H1 (cell line): Measurements from ENCODE around the gene KDR. TPM values are rescaled to one million over a fixed set of nuclear protein-coding genes. Genes with fewer than 3 reads are reported as not detected.

Experiments used
- CTCF ChIA-PET: fragments of 300-600 bp; sonication (Branson Sonifier 250); formaldehyde crosslinking; loops from one replicate; lab custom pipeline; 2021; ENCODE audit not compliant: partially characterized antibody; lab: Charles Lee
- POLR2A ChIA-PET: fragments of 300-600 bp; sonication (Branson Sonifier 250); formaldehyde crosslinking; loops from one replicate; lab custom pipeline; 2021; ENCODE audit warnings: inconsistent platforms; ENCODE audit not compliant: partially characterized antibody; lab: Charles Lee
- DNase-seq, 2 experiments: peaks; one replicate each; pipeline versions ENCODE4 v3.0.0 to v3.0.0-alpha.2; 2010 to 2022; ENCODE audit warnings: low spot score in 2 of 2, low read depth in 1 of 2, mixed read lengths in 1 of 2
- FAIRE-seq: peaks from 2 replicates; lab custom pipeline; 2011; peaks lifted over from hg19 to GRCh38; lab: Jason Lieb, UNC
- H2AFZ ChIP-seq: 2 replicates; pipeline ENCODE4 v1.8.1; 2012; ENCODE audit warnings: low read length, inconsistent platforms
- H2AK5ac ChIP-seq: 2 replicates; pipeline ENCODE4 v1.6.1; 2013; ENCODE audit warnings: low read depth, low read length
- H2BK120ac ChIP-seq: replicated peaks from 2 replicates; pipeline ENCODE3; 2013; ENCODE audit warnings: low read depth, low read length, inconsistent platforms
- H2BK12ac ChIP-seq: 2 replicates; pipeline ENCODE4 v1.6.1; 2013; ENCODE audit warnings: low read depth, low read length
- H2BK15ac ChIP-seq: 2 replicates; pipeline ENCODE4 v1.6.1; 2013; ENCODE audit warnings: low read length
- H2BK20ac ChIP-seq: 2 replicates; pipeline ENCODE4 v1.6.1; 2013; ENCODE audit warnings: low read length
- H2BK5ac ChIP-seq: 2 replicates; pipeline ENCODE4 v1.6.1; 2013; ENCODE audit warnings: low read depth, low read length
- H3K14ac ChIP-seq: 2 replicates; pipeline ENCODE4 v1.6.1; 2013; ENCODE audit warnings: inconsistent platforms; ENCODE audit not compliant: insufficient read length
- H3K18ac ChIP-seq: 2 replicates; pipeline ENCODE4 v1.6.1; 2013; ENCODE audit warnings: low read length; ENCODE audit errors: extremely low read depth
- H3K23ac ChIP-seq: 2 replicates; pipeline ENCODE4 v1.6.1; 2013; ENCODE audit warnings: inconsistent platforms; ENCODE audit not compliant: insufficient read length
- H3K23me2 ChIP-seq: 2 replicates; pipeline ENCODE4 v1.6.1; 2013; ENCODE audit warnings: low read depth, low read length
- H3K27ac ChIP-seq: 2 replicates; pipeline ENCODE4 v1.6.1; 2011; ENCODE audit warnings: low read depth, low read length, inconsistent platforms
- H3K27me3 ChIP-seq, 4 experiments: replicated peaks in 1 of 4; 1 replicate in 1 of 4; 2 replicates in 3 of 4; pipeline versions ENCODE4 v1.6.1 to v1.8.1; 2011 to 2013; ENCODE audit warnings: low read length in 3 of 4, mild to moderate bottlenecking in 3 of 4, inconsistent platforms in 2 of 4, mixed read lengths in 2 of 4, moderate library complexity in 1 of 4; ENCODE audit not compliant: control insufficient read depth in 3 of 4, insufficient read depth in 3 of 4; ENCODE audit errors: extremely low read depth in 1 of 4
- H3K36me3 ChIP-seq, 4 experiments: 2 replicates each; pipeline versions ENCODE4 v1.6.1 to v1.8.1; 2011 to 2013; ENCODE audit warnings: mild to moderate bottlenecking in 4 of 4, low read length in 3 of 4, moderate library complexity in 2 of 4, control low read depth in 1 of 4, inconsistent platforms in 1 of 4; ENCODE audit not compliant: insufficient read depth in 4 of 4, control insufficient read depth in 2 of 4
- H3K4ac ChIP-seq: replicated peaks from 2 replicates; pipeline ENCODE3; 2013; ENCODE audit warnings: low read length, low read depth, mixed read lengths, inconsistent platforms; ENCODE audit not compliant: insufficient read length
- H3K4me1 ChIP-seq, 4 experiments: replicated peaks in 1 of 4; 1 replicate in 1 of 4; 2 replicates in 3 of 4; pipeline versions ENCODE4 v1.6.1 to v1.8.1; 2011 to 2013; ENCODE audit warnings: low read length in 3 of 4, inconsistent platforms in 2 of 4, mixed read lengths in 1 of 4; ENCODE audit not compliant: insufficient read depth in 4 of 4, control insufficient read depth in 3 of 4
- H3K4me2 ChIP-seq, 2 experiments: 2 replicates each; pipeline versions ENCODE4 v1.6.1 to v1.8.1; 2011 to 2013; ENCODE audit warnings: low read depth in 2 of 2, low read length in 2 of 2, control low read depth in 1 of 2, inconsistent platforms in 1 of 2, mild to moderate bottlenecking in 1 of 2; ENCODE audit not compliant: insufficient read depth in 1 of 2
- H3K4me3 ChIP-seq, 4 experiments: fragments of 200-600, 300-600 bp in 1 of 4; sonication (generic), shearing (Covaris generic), sonication (Bioruptor Twin) in 1 of 4; 2 replicates each; pipeline versions ENCODE4 v1.5.1 to v1.8.1; 2011 to 2016; ENCODE audit warnings: low read length in 4 of 4, low read depth in 3 of 4, control low read depth in 2 of 4, inconsistent platforms in 2 of 4, mild to moderate bottlenecking in 2 of 4, mixed read lengths in 1 of 4, moderate library complexity in 1 of 4; ENCODE audit not compliant: insufficient read depth in 2 of 4; ENCODE audit errors: extremely low read depth in 1 of 4
- H3K56ac ChIP-seq: replicated peaks from 2 replicates; pipeline ENCODE3; 2013; ENCODE audit warnings: low read depth, mild to moderate bottlenecking, mixed read lengths, low read length, inconsistent platforms; ENCODE audit not compliant: insufficient read length
- H3K79me1 ChIP-seq: 2 replicates; pipeline ENCODE4 v1.6.1; 2013; ENCODE audit warnings: low read depth, low read length, control low read depth
- H3K79me2 ChIP-seq, 2 experiments: 2 replicates each; pipeline versions ENCODE4 v1.6.1 to v1.8.1; 2012 to 2013; ENCODE audit warnings: low read length in 2 of 2, mild to moderate bottlenecking in 2 of 2, inconsistent platforms in 1 of 2; ENCODE audit not compliant: insufficient read depth in 2 of 2, control insufficient read depth in 1 of 2
- H3K9ac ChIP-seq, 4 experiments: replicated peaks in 1 of 4; 1 replicate in 1 of 4; 2 replicates in 3 of 4; pipeline versions ENCODE4 v1.6.1 to v1.8.1; 2011 to 2013; ENCODE audit warnings: low read depth in 3 of 4, low read length in 3 of 4, control low read depth in 2 of 4, mild to moderate bottlenecking in 2 of 4, moderate library complexity in 2 of 4, inconsistent platforms in 1 of 4; ENCODE audit errors: extremely low read depth in 1 of 4
- H3K9me3 ChIP-seq, 2 experiments: 2 replicates each; pipeline versions ENCODE4 v1.6.1 to v1.8.1; 2012 to 2013; ENCODE audit warnings: mild to moderate bottlenecking in 2 of 2, moderate library complexity in 2 of 2, control low read depth in 1 of 2, inconsistent platforms in 1 of 2, low read depth in 1 of 2, low read length in 1 of 2, mixed read lengths in 1 of 2; ENCODE audit not compliant: insufficient read depth in 2 of 2
- H4K20me1 ChIP-seq, 2 experiments: replicated peaks in 1 of 2; 2 replicates each; pipeline versions ENCODE3 to v1.8.1; 2011 to 2013; ENCODE audit warnings: inconsistent platforms in 2 of 2, low read length in 2 of 2, mild to moderate bottlenecking in 1 of 2; ENCODE audit not compliant: insufficient read depth in 2 of 2, control insufficient read depth in 1 of 2
- H4K5ac ChIP-seq: 2 replicates; pipeline ENCODE4 v1.6.1; 2013; ENCODE audit warnings: low read length, low read depth, mixed read lengths, inconsistent platforms; ENCODE audit not compliant: insufficient read length
- H4K8ac ChIP-seq: 2 replicates; pipeline ENCODE4 v1.8.0; 2013; ENCODE audit warnings: mild to moderate bottlenecking, moderate library complexity, low read length, inconsistent platforms; ENCODE audit not compliant: insufficient read depth; ENCODE audit errors: extremely low read depth
- H4K91ac ChIP-seq: replicated peaks from 2 replicates; pipeline ENCODE3; 2013; ENCODE audit warnings: low read length, mixed read lengths, inconsistent platforms; ENCODE audit not compliant: insufficient read length
- CEBPB ChIP-seq: IDR thresholded peaks from 2 replicates; pipeline ENCODE4 v1.6.1; 2012; ENCODE audit warnings: low read depth, low read length
- EGR1 ChIP-seq: IDR thresholded peaks from 2 replicates; pipeline ENCODE4 v1.6.1; 2011; ENCODE audit warnings: low read depth, low read length, borderline replicate concordance
- GABPA ChIP-seq: IDR thresholded peaks from 2 replicates; pipeline ENCODE4 v1.6.1; 2011; ENCODE audit warnings: mild to moderate bottlenecking, low read length, moderate library complexity, borderline replicate concordance; ENCODE audit not compliant: insufficient read depth
- GTF2F1 ChIP-seq: IDR thresholded peaks from 2 replicates; pipeline ENCODE4 v1.6.1; 2012; ENCODE audit warnings: low read depth, low read length, improper control_type of control experiment, borderline replicate concordance
- RXRA ChIP-seq: IDR thresholded peaks from 2 replicates; pipeline ENCODE4 v1.6.1; 2011; ENCODE audit warnings: low read depth, mild to moderate bottlenecking, low read length, moderate library complexity; ENCODE audit not compliant: insufficient read depth
- WGBS, 2 experiments: shearing (Covaris generic) in 1 of 2; methylation state at CpG; one replicate each; pipeline versions ENCODE4 v1.1.6 to v1.1.7; 2013 to 2015; ENCODE audit warnings: low lambda C conversion rate in 2 of 2, mixed read lengths in 2 of 2, inconsistent platforms in 1 of 2, low coverage in 1 of 2, missing lambda C conversion rate in 1 of 2; ENCODE audit not compliant: insufficient replicate concordance in 2 of 2, insufficient coverage in 1 of 2, insufficient read length in 1 of 2; ENCODE audit errors: extremely low coverage in 1 of 2, missing lambda C conversion rate in 1 of 2; 5-methylcytosine and 5-hydroxymethylcytosine counted together
- polyA plus RNA-seq, 7 experiments: library from polyadenylated mRNA; depleted of rRNA in 3 of 7; stranded (reverse) in 5 of 7; unstranded in 2 of 7; fragments of >200 nt in 5 of 7; fragments of 200-250 nt in 2 of 7; gene quantifications; 1 replicate in 5 of 7; 2 replicates in 1 of 7; 4 replicates in 1 of 7; pipeline versions ENCODE4 v1.2.1 to v1.2.3, GENCODE V29; 2011 to 2013; ENCODE audit warnings: missing spikeins in 2 of 7, mixed read lengths in 2 of 7
- total RNA-seq: library from RNA; stranded (reverse); fragmentation: NEBNext Ultra II Directional; extraction: Animal tissue kit (Norgen Biotek cat#: 25700); gene quantifications from 2 replicates; pipeline ENCODE4 v1.2.1, GENCODE V29; 2021

The KDR gene
- total and polyA plus RNA-seq, 2 of the 8 experiments (the other 6 are each of a cell fraction or from before 2014, with no cell fraction given) = 69.3 to 106 TPM

- WGBS, 2 experiments = 85% methylated on average over 4 of the region's 4 CpGs; no CpG with 5 or more reads in 1 of the 2 experiments
- Histone ChIP-seq H2AK5ac (no peak overlapping the region; the same call in 1 of the 2 replicates), H2BK15ac (no peak overlapping the region), H3K79me1 (no peaks in the 10 kb centered on the region), H3K79me2 (no peaks in the 10 kb centered on the region), H2BK5ac (no peak overlapping the region), H2BK120ac (no peak overlapping the region), H3K4me3 (no peak overlapping the region), H3K18ac (no peak overlapping the region), H3K36me3 (no peaks in the 10 kb centered on the region), H3K9ac (no peak overlapping the region), H3K14ac (no peak overlapping the region), H4K91ac (no peak overlapping the region), H2AFZ (no peak overlapping the region), H3K23me2 (no peaks in the 10 kb centered on the region), H4K20me1 (no peaks in the 10 kb centered on the region), H3K4me2 (no peak overlapping the region), H4K8ac (no peak overlapping the region), H2BK12ac (peak overlapping the region; percentile 6; the same call in 1 of the 2 replicates), H3K4ac (no peak overlapping the region), H3K23ac (no peak overlapping the region), H3K56ac (no peak overlapping the region), H3K9me3 (no peaks in the 10 kb centered on the region; a peak in 1 of 4 replicates), H3K27me3 (no peaks in the 10 kb centered on the region), H4K5ac (no peak overlapping the region), H3K4me1 (peaks cover 0 to 9% (median 1%) of the 10 kb centered on the region in 4 experiments; a peak in 4 of 7 replicates), H3K27ac (no peak overlapping the region), H2BK20ac (no peak overlapping the region; the same call in 1 of the 2 replicates)
- DNase-seq (no peak), FAIRE-seq (no peak)
- POLR2A ChIA-PET = no interaction called here
- CTCF ChIA-PET = interaction anchor here (1.0 to 6.7 kb wide), 2 partner anchors 12 to 17 kb away, joined by 3 to 50 read pairs; no protein-coding TSS in a partner anchor
- TF ChIP-seq RXRA (no peak), GTF2F1 (no peak), CEBPB (no peak), GABPA (no peak), EGR1 (no peak)
Measured at GRCh38 chr4:55172694-55173287, 47.4 kb upstream of the KDR start.
